Measurements from ENCODE around the gene ZFP36. TPM values are rescaled to one million over a fixed set of nuclear protein-coding genes. Genes with fewer than 3 reads are reported as not detected.
A peak's percentile ranks its signal among the peaks of the same experiment; 100 is the strongest.

Gene ZFP36
- total and polyA plus RNA-seq, 2 of the 8 experiments (the other 6 are each of a cell fraction or from before 2014, with no cell fraction given), result 4.0 to 10.9 TPM

GRCh38 chr19:39382991-39383828 is 23.4 kb upstream of the ZFP36 start:
- H4K5ac ChIP-seq (ENCODE audit: insufficient read length, low read depth, low read length), result no peak overlapping the region
- no peaks in the 10 kb centered on the region for H3K23me2 ChIP-seq (ENCODE audit: low read depth, low read length)
- 97% methylated on average over 16 of the region's 18 CpGs; no CpG with 5 or more reads in 1 of the 2 experiments for WGBS, 2 experiments (ENCODE audit: extremely low coverage in 1 of 2, insufficient coverage in 1 of 2, insufficient read length in 1 of 2, insufficient replicate concordance in 2 of 2, low coverage in 1 of 2, low lambda C conversion rate in 2 of 2, missing lambda C conversion rate in 1 of 2)
- H2BK15ac ChIP-seq (ENCODE audit: low read length), result no peak overlapping the region
- H3K79me2 ChIP-seq (ENCODE audit: control insufficient read depth in 1 of 2, insufficient read depth in 2 of 2, low read length in 2 of 2), result no peaks in the 10 kb centered on the region
- no peak overlapping the region for H3K4me2 ChIP-seq (ENCODE audit: insufficient read depth in 1 of 2, low read depth in 2 of 2, low read length in 2 of 2)
- no peak overlapping the region for H3K14ac ChIP-seq (ENCODE audit: insufficient read length)
- H3K4me3 ChIP-seq (ENCODE audit: extremely low read depth in 1 of 4, insufficient read depth in 2 of 4, low read depth in 3 of 4, low read length in 4 of 4), result no peak overlapping the region
- no peak overlapping the region for H3K23ac ChIP-seq (ENCODE audit: insufficient read length)
- H2BK12ac ChIP-seq (ENCODE audit: low read depth, low read length), result no peak overlapping the region
- no peak overlapping the region for H2AK5ac ChIP-seq (ENCODE audit: low read depth, low read length)
- H4K8ac ChIP-seq (ENCODE audit: extremely low read depth, insufficient read depth, low read length), result peak overlapping the region; percentile 12; the same call in 1 of the 2 replicates
- FAIRE-seq, result no peak
- H2BK20ac ChIP-seq (ENCODE audit: low read length), result no peak overlapping the region
- no peak overlapping the region for H4K91ac ChIP-seq (replicated peaks; ENCODE audit: insufficient read length, low read length)
- H4K20me1 ChIP-seq (replicated peaks in 1 of 2; ENCODE audit: control insufficient read depth in 1 of 2, insufficient read depth in 2 of 2, low read length in 2 of 2), result peaks cover 0 to 8% of the 10 kb centered on the region in 2 experiments
- CTCF ChIA-PET (ENCODE audit: partially characterized antibody), result interaction anchor here (1.0 to 3.2 kb wide), 7 partner anchors 10 to 37 kb away, joined by 3 to 10 read pairs (median 4); no protein-coding TSS in a partner anchor
- peaks cover 29 to 81% (median 48%) of the 10 kb centered on the region in 4 experiments for H3K36me3 ChIP-seq (ENCODE audit: control insufficient read depth in 2 of 4, insufficient read depth in 4 of 4, low read length in 3 of 4)
- H2AFZ ChIP-seq (ENCODE audit: low read length), result no peak overlapping the region
- H3K4me1 ChIP-seq (replicated peaks in 1 of 4; ENCODE audit: control insufficient read depth in 3 of 4, insufficient read depth in 4 of 4, low read length in 3 of 4), result peaks cover 0 to 6% (median 0%) of the 10 kb centered on the region in 4 experiments; a peak in 2 of 7 replicates
- no peak overlapping the region for H2BK5ac ChIP-seq (ENCODE audit: low read depth, low read length)
- DNase-seq (ENCODE audit: low read depth in 1 of 2, low spot score in 2 of 2), result no peak
- no peaks in the 10 kb centered on the region for H3K9me3 ChIP-seq (ENCODE audit: insufficient read depth in 2 of 2, low read depth in 1 of 2, low read length in 1 of 2)
- H3K18ac ChIP-seq (ENCODE audit: extremely low read depth, low read length), result no peak overlapping the region
- no peaks in the 10 kb centered on the region for H3K27me3 ChIP-seq (replicated peaks in 1 of 4; ENCODE audit: control insufficient read depth in 3 of 4, extremely low read depth in 1 of 4, insufficient read depth in 3 of 4, low read length in 3 of 4)
- POLR2A ChIA-PET (ENCODE audit: partially characterized antibody), result interaction anchor here (0.6 to 4.3 kb wide), 11 partner anchors 8 to 52 kb away, joined by 3 to 20 read pairs (median 5); partner anchors contain the start of genes MED29, PAF1 and RPS16
- no peak overlapping the region for H3K27ac ChIP-seq (ENCODE audit: low read depth, low read length)
- no peak overlapping the region for H3K56ac ChIP-seq (replicated peaks; ENCODE audit: insufficient read length, low read depth, low read length)
- H3K9ac ChIP-seq (replicated peaks in 1 of 4; ENCODE audit: extremely low read depth in 1 of 4, low read depth in 3 of 4, low read length in 3 of 4), result no peak overlapping the region
- H3K79me1 ChIP-seq (ENCODE audit: low read depth, low read length), result no peaks in the 10 kb centered on the region; the same call in 1 of the 2 replicates
- H3K4ac ChIP-seq (replicated peaks; ENCODE audit: insufficient read length, low read depth, low read length), result no peak overlapping the region
- no peak overlapping the region for H2BK120ac ChIP-seq (replicated peaks; ENCODE audit: low read depth, low read length)
- TF ChIP-seq SUZ12 (IDR thresholded peaks at IDR 0.05; ENCODE audit: low read length) (no peak), SP2 (IDR thresholded peaks at IDR 0.05; ENCODE audit: low read length) (no peak), RXRA (IDR thresholded peaks at IDR 0.05; ENCODE audit: insufficient read depth, low read depth, low read length) (no peak), ATF2 (IDR thresholded peaks at IDR 0.05; ENCODE audit: low read length) (no peak), KDM1A (IDR thresholded peaks at IDR 0.05; ENCODE audit: borderline replicate concordance, low read length) (no peak), SIN3A (conservative IDR thresholded peaks at IDR 0.05 in 1 of 2, IDR thresholded peaks at IDR 0.05 in 1 of 2; ENCODE audit: low read depth in 1 of 2, low read length in 2 of 2) (no peak), RFX5 (IDR thresholded peaks at IDR 0.05; ENCODE audit: borderline replicate concordance, low read depth, low read length) (no peak)
- TF ChIP-seq, protein P1, sequence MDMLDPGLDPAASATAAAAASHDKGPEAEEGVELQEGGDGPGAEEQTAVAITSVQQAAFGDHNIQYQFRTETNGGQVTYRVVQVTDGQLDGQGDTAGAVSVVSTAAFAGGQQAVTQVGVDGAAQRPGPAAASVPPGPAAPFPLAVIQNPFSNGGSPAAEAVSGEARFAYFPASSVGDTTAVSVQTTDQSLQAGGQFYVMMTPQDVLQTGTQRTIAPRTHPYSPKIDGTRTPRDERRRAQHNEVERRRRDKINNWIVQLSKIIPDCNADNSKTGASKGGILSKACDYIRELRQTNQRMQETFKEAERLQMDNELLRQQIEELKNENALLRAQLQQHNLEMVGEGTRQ (IDR thresholded peaks at IDR 0.05; ENCODE audit: low read length), result no peak

Data from H1 (cell line).